HG02840 (cell line): ENCODE results near the gene SLC26A4.

ENCODE experiments used
- ATAC-seq: cut with Tn5 transposase; IDR thresholded peaks from one replicate; pipeline ENCODE4 v1.9.1; 2021; ENCODE audit warnings: mild to moderate bottlenecking, moderate library complexity, moderate number of reproducible peaks; ENCODE audit not compliant: unreplicated experiment, low FRiP score

SLC26A4 gene

GRCh38 chr7:107693396-107693795 lies 32.8 kb downstream of the SLC26A4 start:
- no peak for ATAC-seq

- ATAC-seq, result no peak
Measured at GRCh38 chr7:107694386-107694785, 33.8 kb downstream of the SLC26A4 start.

GRCh38 chr7:107696330-107696946 lies 35.8 kb downstream of the SLC26A4 start:
- no peak for ATAC-seq

- no peak for ATAC-seq
Measured at GRCh38 chr7:107697321-107698049, 36.9 kb downstream of the SLC26A4 start.

- ATAC-seq, result no peak
Measured at GRCh38 chr7:107700570-107700969, 39.9 kb downstream of the SLC26A4 start.

GRCh38 chr7:107701191-107701590 lies 40.6 kb downstream of the SLC26A4 start:
- ATAC-seq, result no peak

- no peak for ATAC-seq
Measured at GRCh38 chr7:107703219-107703618, 42.6 kb downstream of the SLC26A4 start.

GRCh38 chr7:107703872-107704271 lies 43.2 kb downstream of the SLC26A4 start:
- no peak for ATAC-seq

GRCh38 chr7:107708956-107709355 lies 48.3 kb downstream of the SLC26A4 start:
- ATAC-seq, result no peak

- no peak for ATAC-seq
Measured at GRCh38 chr7:107711301-107711700, 50.7 kb downstream of the SLC26A4 start.

GRCh38 chr7:107712025-107712424 lies 51.4 kb downstream of the SLC26A4 start:
- no peak for ATAC-seq

- no peak for ATAC-seq
Measured at GRCh38 chr7:107712896-107713295, 52.3 kb downstream of the SLC26A4 start.

GRCh38 chr7:107715531-107715930 lies 54.9 kb downstream of the SLC26A4 start:
- no peak for ATAC-seq

GRCh38 chr7:107718456-107719193 lies 58.0 kb downstream of the SLC26A4 start:
- no peak for ATAC-seq

GRCh38 chr7:107721286-107721685 lies 60.7 kb downstream of the SLC26A4 start:
- ATAC-seq, result no peak

- no peak for ATAC-seq
Measured at GRCh38 chr7:107723255-107723654, 62.6 kb downstream of the SLC26A4 start.

GRCh38 chr7:107725138-107725740 lies 64.6 kb downstream of the SLC26A4 start:
- no peak for ATAC-seq

GRCh38 chr7:107726356-107727130 lies 65.9 kb downstream of the SLC26A4 start:
- no peak for ATAC-seq

- no peak for ATAC-seq
Measured at GRCh38 chr7:107728276-107728675, 67.6 kb downstream of the SLC26A4 start.
